B cell (primary cell): ENCODE results near the gene TRIM25. TPM values are rescaled to one million over a fixed set of nuclear protein-coding genes. Genes with fewer than 3 reads are reported as not detected.

Source experiments
- ATAC-seq: fragments of 200-7000 bp; cut with Tn5 transposase; one replicate; pipeline ENCODE4 v1.10.0; 2021; ENCODE audit warnings: low read depth, mild to moderate bottlenecking, moderate number of reproducible peaks, moderate library complexity
- CTCF ChIA-PET: fragments of 350-600 bp; sonication (Branson Sonifier 250); formaldehyde crosslinking; loops from one replicate; lab custom pipeline; 2021; ENCODE audit warnings: antibody characterized with exemption, inconsistent platforms; lab: Charles Lee
- POLR2A ChIA-PET: fragments of 350-600 bp; sonication (Branson Sonifier 250); formaldehyde crosslinking; loops from one replicate; lab custom pipeline; 2021; ENCODE audit warnings: antibody characterized with exemption; lab: Charles Lee
- DNase-seq: peaks from one replicate; pipeline ENCODE4 v3.0.0; 2013
- H2AFZ ChIP-seq: 2 replicates; pipeline ENCODE4 v1.6.1; 2012; ENCODE audit warnings: mild to moderate bottlenecking, low read depth, low read length; ENCODE audit not compliant: insufficient read depth, poor library complexity, severe bottlenecking
- H3K27ac ChIP-seq, 2 donors: 1 replicate in 1 of 2; 2 replicates in 1 of 2; pipeline ENCODE4 v1.5.1; 2012 to 2013; ENCODE audit warnings: low read length in 2 of 2, mild to moderate bottlenecking in 2 of 2, moderate library complexity in 1 of 2
- H3K27me3 ChIP-seq, 4 experiments: fragments of 200-600 bp in 1 of 4; sonication (generic) in 1 of 4; replicated peaks in 1 of 4; 1 replicate in 2 of 4; 2 replicates in 2 of 4; pipeline versions ENCODE4 v1.6.1 to v1.7.0; 2013 to 2016; ENCODE audit warnings: low read length in 3 of 4, mild to moderate bottlenecking in 2 of 4, mixed read lengths in 1 of 4, moderate library complexity in 1 of 4; ENCODE audit not compliant: insufficient read depth in 4 of 4, control insufficient read depth in 3 of 4; ENCODE audit errors: control extremely low read depth in 1 of 4
- H3K36me3 ChIP-seq, 2 experiments: replicated peaks in 1 of 2; 1 replicate in 1 of 2; 2 replicates in 1 of 2; pipeline versions ENCODE4 v1.6.1 to v1.7.1; 2013; ENCODE audit warnings: low read length in 1 of 2; ENCODE audit not compliant: insufficient read depth in 2 of 2, control insufficient read depth in 1 of 2; ENCODE audit errors: control extremely low read depth in 1 of 2, extremely low read depth in 1 of 2
- H3K4me1 ChIP-seq, 2 donors: fragments of 200-600 bp in 1 of 2; sonication (generic) in 1 of 2; 1 replicate in 1 of 2; 2 replicates in 1 of 2; pipeline versions ENCODE4 v1.5.1 to v1.6.1; 2013 to 2017; ENCODE audit warnings: low read length in 2 of 2; ENCODE audit not compliant: control insufficient read depth in 2 of 2, insufficient read depth in 2 of 2
- H3K4me2 ChIP-seq: replicated peaks from 2 replicates; pipeline ENCODE3; 2012; ENCODE audit warnings: mild to moderate bottlenecking, low read depth, low read length; ENCODE audit not compliant: poor library complexity, severe bottlenecking
- H3K4me3 ChIP-seq, 5 experiments: fragments of 200-600 bp in 1 of 5; sonication (generic) in 1 of 5; 1 replicate in 3 of 5; 2 replicates in 2 of 5; pipeline versions ENCODE4 v1.5.1 to v1.7.0; 2011 to 2016; ENCODE audit warnings: low read length in 4 of 5, mild to moderate bottlenecking in 4 of 5, low read depth in 2 of 5, control low read depth in 1 of 5, moderate library complexity in 1 of 5; ENCODE audit not compliant: insufficient read depth in 1 of 5; ENCODE audit errors: control extremely low read depth in 1 of 5, extremely low read depth in 1 of 5
- H3K79me2 ChIP-seq: fragments of 200-600 bp; sonication (generic); one replicate; pipeline ENCODE4 v1.6.0; 2016; ENCODE audit warnings: low read length; ENCODE audit not compliant: control insufficient read depth, insufficient read depth
- H3K9ac ChIP-seq: fragments of 200-600 bp; sonication (generic); 2 replicates; pipeline ENCODE4 v1.6.1; 2017; ENCODE audit warnings: mild to moderate bottlenecking, low read length, moderate library complexity
- H3K9me3 ChIP-seq, 3 donors: one replicate each; pipeline versions ENCODE4 v1.6.1 to v1.7.1; 2013; ENCODE audit warnings: low read length in 2 of 3; ENCODE audit not compliant: control insufficient read depth in 2 of 3, insufficient read depth in 1 of 3; ENCODE audit errors: control extremely low read depth in 1 of 3
- H4K20me1 ChIP-seq: 2 replicates; pipeline ENCODE4 v1.6.0; 2012; ENCODE audit warnings: mild to moderate bottlenecking, low read length; ENCODE audit not compliant: insufficient read depth, control insufficient read depth, poor library complexity, severe bottlenecking
- H3K27ac Mint-ChIP-seq: one replicate; pipeline ENCODE4 v1.8.0; 2021; ENCODE audit warnings: mixed read lengths
- H3K27me3 Mint-ChIP-seq: one replicate; pipeline ENCODE4 v1.8.0; 2021; ENCODE audit warnings: mixed read lengths
- H3K4me1 Mint-ChIP-seq: one replicate; pipeline ENCODE4 v1.8.0; 2021; ENCODE audit warnings: mixed read lengths
- H3K4me3 Mint-ChIP-seq: one replicate; pipeline ENCODE4 v1.8.0; 2021; ENCODE audit warnings: mixed read lengths
- H3K9me3 Mint-ChIP-seq: one replicate; pipeline ENCODE4 v1.8.0; 2022; ENCODE audit warnings: mixed read lengths; ENCODE audit not compliant: insufficient read depth
- EZH2 ChIP-seq: IDR thresholded peaks from 2 replicates; pipeline ENCODE4 v1.6.1; 2012; ENCODE audit warnings: borderline replicate concordance, low read depth, mild to moderate bottlenecking, moderate library complexity, low read length; ENCODE audit not compliant: insufficient read depth, poor library complexity, severe bottlenecking
- WGBS: methylation state at CpG from one replicate; pipeline ENCODE4 v1.1.5; 2013; ENCODE audit warnings: missing lambda C conversion rate; ENCODE audit not compliant: insufficient coverage; 5-methylcytosine and 5-hydroxymethylcytosine counted together
- intact Hi-C: fragments of 100-400 bp; cut with micrococcal nuclease; formaldehyde crosslinking; loops from one replicate; pipeline ENCODE4 v1.10.0; 2022
- polyA plus RNA-seq: library from polyadenylated mRNA; depleted of rRNA; stranded (reverse); fragments of >200 nt; gene quantifications from 2 replicates; pipeline ENCODE4 v1.2.3, GENCODE V29; 2012
- total RNA-seq, 2 donors: library from RNA; stranded (reverse); fragments of 120-200 nt in 1 of 2; gene quantifications; 1 replicate in 1 of 2; 2 replicates in 1 of 2; pipeline versions ENCODE4 v1.2.3 to v1.2.4, GENCODE V29; 2013 to 2022
- TF ChIP-seq, protein P1 (sequence below): fragments of 200-600 bp; IDR thresholded peaks from one replicate; pipeline ENCODE4 v1.8.0; 2022; ENCODE audit warnings: antibody characterized with exemption, mild to moderate bottlenecking

TRIM25 gene
- total and polyA plus RNA-seq, 2 donors (not counting 1 experiment from before 2014, with no cell fraction given), result 38.5 to 92.4 TPM

DNA sequence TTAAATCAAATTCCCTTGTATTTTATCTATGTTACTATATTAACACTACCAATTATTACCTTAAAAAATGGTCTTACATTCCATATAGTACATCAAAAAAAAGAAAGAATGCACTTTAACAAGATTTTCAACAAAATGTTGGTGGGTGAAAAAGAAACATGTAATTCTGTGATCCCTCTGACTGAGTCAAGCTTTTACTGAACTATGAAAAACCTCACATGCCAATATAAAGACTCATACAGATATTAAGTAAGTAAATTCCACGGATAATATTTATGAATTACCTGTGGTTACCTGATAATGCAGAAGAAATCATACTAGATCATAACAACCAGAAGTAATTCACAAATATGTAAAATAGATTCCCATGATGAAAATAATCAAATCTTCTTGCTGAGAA, 34.6 kb upstream of the TRIM25 start:
- Mint-ChIP-seq H3K9me3 (no peaks in the 10 kb centered on the region), H3K27me3 (no peaks in the 10 kb centered on the region), H3K4me3 (no peak overlapping the region), H3K27ac (no peak overlapping the region), H3K4me1 (no peaks in the 10 kb centered on the region)
- Histone ChIP-seq H3K4me1 (no peaks in the 10 kb centered on the region), H3K4me2 (no peak overlapping the region), H3K79me2 (peaks cover 8% of the 10 kb centered on the region), H3K27ac (no peak overlapping the region), H3K27me3 (no peaks in the 10 kb centered on the region), H3K9ac (no peak overlapping the region), H2AFZ (no peak overlapping the region), H3K9me3 (no peaks in the 10 kb centered on the region), H3K36me3 (peaks cover 3 to 46% of the 10 kb centered on the region in 2 experiments), H3K4me3 (no peak overlapping the region), H4K20me1 (no peaks in the 10 kb centered on the region)
- DNase-seq (no peak), ATAC-seq (no peak)
- ChIA-PET POLR2A (interaction anchor here (0.7 kb wide), 1 partner anchor 62 kb away, joined by 6 read pairs; no protein-coding TSS in a partner anchor), CTCF (interaction anchor here (0.6 kb wide), 1 partner anchor 13 kb away, joined by 3 read pairs; no protein-coding TSS in a partner anchor)
- WGBS, result no CpG with 5 or more reads among the region's 1 CpG
- intact Hi-C loops, result no loop called here
- TF ChIP-seq, protein P1, sequence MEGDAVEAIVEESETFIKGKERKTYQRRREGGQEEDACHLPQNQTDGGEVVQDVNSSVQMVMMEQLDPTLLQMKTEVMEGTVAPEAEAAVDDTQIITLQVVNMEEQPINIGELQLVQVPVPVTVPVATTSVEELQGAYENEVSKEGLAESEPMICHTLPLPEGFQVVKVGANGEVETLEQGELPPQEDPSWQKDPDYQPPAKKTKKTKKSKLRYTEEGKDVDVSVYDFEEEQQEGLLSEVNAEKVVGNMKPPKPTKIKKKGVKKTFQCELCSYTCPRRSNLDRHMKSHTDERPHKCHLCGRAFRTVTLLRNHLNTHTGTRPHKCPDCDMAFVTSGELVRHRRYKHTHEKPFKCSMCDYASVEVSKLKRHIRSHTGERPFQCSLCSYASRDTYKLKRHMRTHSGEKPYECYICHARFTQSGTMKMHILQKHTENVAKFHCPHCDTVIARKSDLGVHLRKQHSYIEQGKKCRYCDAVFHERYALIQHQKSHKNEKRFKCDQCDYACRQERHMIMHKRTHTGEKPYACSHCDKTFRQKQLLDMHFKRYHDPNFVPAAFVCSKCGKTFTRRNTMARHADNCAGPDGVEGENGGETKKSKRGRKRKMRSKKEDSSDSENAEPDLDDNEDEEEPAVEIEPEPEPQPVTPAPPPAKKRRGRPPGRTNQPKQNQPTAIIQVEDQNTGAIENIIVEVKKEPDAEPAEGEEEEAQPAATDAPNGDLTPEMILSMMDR, result no peak
- no peak for TF ChIP-seq EZH2

DNA sequence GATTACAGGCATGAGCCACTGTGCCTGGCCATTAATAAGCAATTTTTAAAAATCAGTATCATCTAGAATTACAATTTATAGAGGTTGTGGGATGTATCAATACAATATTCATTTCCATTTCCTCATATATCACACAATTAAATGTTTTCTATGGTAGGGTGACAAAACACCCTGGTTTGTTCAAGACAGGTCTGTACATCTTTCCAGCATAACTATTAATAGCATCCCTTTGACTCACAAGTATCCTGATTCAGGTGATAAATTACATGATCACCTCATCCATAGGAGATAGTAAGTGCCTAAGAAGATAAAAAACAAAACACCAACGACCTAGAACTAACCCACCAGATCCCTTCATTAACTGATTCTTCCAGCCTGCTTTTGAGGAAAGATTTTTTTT, 33.9 kb upstream of the TRIM25 start:
- Histone ChIP-seq H3K4me1 (no peaks in the 10 kb centered on the region), H3K27ac (no peak overlapping the region), H3K9me3 (no peaks in the 10 kb centered on the region), H3K27me3 (no peaks in the 10 kb centered on the region), H3K4me3 (no peak overlapping the region), H3K9ac (no peak overlapping the region), H3K4me2 (no peak overlapping the region), H3K79me2 (peaks cover 6% of the 10 kb centered on the region), H2AFZ (no peak overlapping the region), H4K20me1 (no peaks in the 10 kb centered on the region), H3K36me3 (peaks cover 3 to 50% of the 10 kb centered on the region in 2 experiments)
- intact Hi-C loops, result no loop called here
- no CpG with 5 or more reads among the region's 1 CpG for WGBS
- TF ChIP-seq, protein P1, result no peak
- TF ChIP-seq EZH2, result no peak
- DNase-seq (no peak), ATAC-seq (no peak)
- POLR2A ChIA-PET, result interaction anchor here (0.7 kb wide), 1 partner anchor 61 kb away, joined by 6 read pairs; no protein-coding TSS in a partner anchor
- H3K9me3 Mint-ChIP-seq, result no peaks in the 10 kb centered on the region
- H3K4me3 Mint-ChIP-seq, result no peak overlapping the region
- no peaks in the 10 kb centered on the region for H3K4me1 Mint-ChIP-seq
- no peak overlapping the region for H3K27ac Mint-ChIP-seq
- CTCF ChIA-PET, result no interaction called here
- no peaks in the 10 kb centered on the region for H3K27me3 Mint-ChIP-seq
